ENCODE measurements around the gene ZNF44.
A peak's percentile ranks its signal among the peaks of the same experiment; 100 is the strongest.
"Not testable (repeated sequence)": the region's sequence is repeated elsewhere in the genome, so short reads cannot be mapped to it uniquely, and the experiment has no call there.

ZNF44 gene

GRCh38 chr19:12294249-12295158 lies at the start of gene ZNF44:
Gene ZNF44, minus strand, starts transcription at chr19:12294883. Its CDS starts 189 bp downstream, at chr19:12294694.
- DNase-seq = peak; percentile 74 to 86

- DNase-seq = peak; percentile 81 to 85
These were observed 38.8 kb upstream of the ZNF44 start, which contains the start of gene ZNF563 for GRCh38 chr19:12333162-12334159. Gene ZNF563, minus strand, starts transcription at chr19:12333633. Its CDS starts 151 bp downstream, at chr19:12333482.

GRCh38 chr19:12331211-12331941 lies 36.7 kb upstream of the ZNF44 start:
- DNase-seq = no peak

GRCh38 chr19:12330340-12330739 lies 35.7 kb upstream of the ZNF44 start:
- DNase-seq = no peak

GRCh38 chr19:12325690-12326089 lies 31.0 kb upstream of the ZNF44 start:
- no peak for DNase-seq

- no peak for DNase-seq
These were observed 24.2 kb upstream of the ZNF44 start for GRCh38 chr19:12318782-12319413.

- no peak for DNase-seq
These were observed 19.9 kb upstream of the ZNF44 start for GRCh38 chr19:12314553-12314952.

- DNase-seq = not testable (repeated sequence)
These were observed 14.2 kb upstream of the ZNF44 start for GRCh38 chr19:12308891-12309290.

- DNase-seq = no peak
These were observed 508 bp upstream of the ZNF44 start for GRCh38 chr19:12295191-12295590.

- DNase-seq = no peak
These were observed 870 bp downstream of the ZNF44 start for GRCh38 chr19:12293777-12294248.

- DNase-seq = no peak
These were observed 5.0 kb downstream of the ZNF44 start for GRCh38 chr19:12289790-12290065.

- no peak for DNase-seq
These were observed 6.7 kb downstream of the ZNF44 start for GRCh38 chr19:12287958-12288500.

- DNase-seq = no peak
These were observed 10.1 kb downstream of the ZNF44 start for GRCh38 chr19:12284631-12285030.

GRCh38 chr19:12284226-12284625 lies 10.5 kb downstream of the ZNF44 start:
- DNase-seq = no peak

GRCh38 chr19:12278713-12279112 lies 16.0 kb downstream of the ZNF44 start:
- no peak for DNase-seq

GRCh38 chr19:12272980-12273901 lies 21.4 kb downstream of the ZNF44 start:
- DNase-seq = no peak

GRCh38 chr19:12272386-12272785 lies 22.3 kb downstream of the ZNF44 start:
- no peak for DNase-seq

- DNase-seq = no peak
These were observed 23.8 kb downstream of the ZNF44 start for GRCh38 chr19:12270854-12271253.

GRCh38 chr19:12265921-12266704 lies 28.6 kb downstream of the ZNF44 start:
- no peak for DNase-seq

GRCh38 chr19:12261554-12261953 lies 33.1 kb downstream of the ZNF44 start:
- DNase-seq = no peak

Data from NCI-H1930 (cell line).